B cell (primary cell): Measurements from ENCODE around the gene ACOX3. TPM values are rescaled to one million over a fixed set of nuclear protein-coding genes. Genes with fewer than 3 reads are reported as not detected.

Experiments used
- ATAC-seq: fragments of 200-7000 bp; cut with Tn5 transposase; one replicate; pipeline ENCODE4 v1.10.0; 2021; ENCODE audit warnings: low read depth, mild to moderate bottlenecking, moderate number of reproducible peaks, moderate library complexity
- CTCF ChIA-PET: fragments of 350-600 bp; sonication (Branson Sonifier 250); formaldehyde crosslinking; loops from one replicate; lab custom pipeline; 2021; ENCODE audit warnings: antibody characterized with exemption, inconsistent platforms; lab: Charles Lee
- POLR2A ChIA-PET: fragments of 350-600 bp; sonication (Branson Sonifier 250); formaldehyde crosslinking; loops from one replicate; lab custom pipeline; 2021; ENCODE audit warnings: antibody characterized with exemption; lab: Charles Lee
- DNase-seq: peaks from one replicate; pipeline ENCODE4 v3.0.0; 2013
- H2AFZ ChIP-seq: 2 replicates; pipeline ENCODE4 v1.6.1; 2012; ENCODE audit warnings: mild to moderate bottlenecking, low read depth, low read length; ENCODE audit not compliant: insufficient read depth, poor library complexity, severe bottlenecking
- H3K27ac ChIP-seq, 2 donors: 1 replicate in 1 of 2; 2 replicates in 1 of 2; pipeline ENCODE4 v1.5.1; 2012 to 2013; ENCODE audit warnings: low read length in 2 of 2, mild to moderate bottlenecking in 2 of 2, moderate library complexity in 1 of 2
- H3K27me3 ChIP-seq, 4 experiments: fragments of 200-600 bp in 1 of 4; sonication (generic) in 1 of 4; replicated peaks in 1 of 4; 1 replicate in 2 of 4; 2 replicates in 2 of 4; pipeline versions ENCODE4 v1.6.1 to v1.7.0; 2013 to 2016; ENCODE audit warnings: low read length in 3 of 4, mild to moderate bottlenecking in 2 of 4, mixed read lengths in 1 of 4, moderate library complexity in 1 of 4; ENCODE audit not compliant: insufficient read depth in 4 of 4, control insufficient read depth in 3 of 4; ENCODE audit errors: control extremely low read depth in 1 of 4
- H3K36me3 ChIP-seq, 2 experiments: replicated peaks in 1 of 2; 1 replicate in 1 of 2; 2 replicates in 1 of 2; pipeline versions ENCODE4 v1.6.1 to v1.7.1; 2013; ENCODE audit warnings: low read length in 1 of 2; ENCODE audit not compliant: insufficient read depth in 2 of 2, control insufficient read depth in 1 of 2; ENCODE audit errors: control extremely low read depth in 1 of 2, extremely low read depth in 1 of 2
- H3K4me1 ChIP-seq, 2 donors: fragments of 200-600 bp in 1 of 2; sonication (generic) in 1 of 2; 1 replicate in 1 of 2; 2 replicates in 1 of 2; pipeline versions ENCODE4 v1.5.1 to v1.6.1; 2013 to 2017; ENCODE audit warnings: low read length in 2 of 2; ENCODE audit not compliant: control insufficient read depth in 2 of 2, insufficient read depth in 2 of 2
- H3K4me2 ChIP-seq: replicated peaks from 2 replicates; pipeline ENCODE3; 2012; ENCODE audit warnings: mild to moderate bottlenecking, low read depth, low read length; ENCODE audit not compliant: poor library complexity, severe bottlenecking
- H3K4me3 ChIP-seq, 5 experiments: fragments of 200-600 bp in 1 of 5; sonication (generic) in 1 of 5; 1 replicate in 3 of 5; 2 replicates in 2 of 5; pipeline versions ENCODE4 v1.5.1 to v1.7.0; 2011 to 2016; ENCODE audit warnings: low read length in 4 of 5, mild to moderate bottlenecking in 4 of 5, low read depth in 2 of 5, control low read depth in 1 of 5, moderate library complexity in 1 of 5; ENCODE audit not compliant: insufficient read depth in 1 of 5; ENCODE audit errors: control extremely low read depth in 1 of 5, extremely low read depth in 1 of 5
- H3K79me2 ChIP-seq: fragments of 200-600 bp; sonication (generic); one replicate; pipeline ENCODE4 v1.6.0; 2016; ENCODE audit warnings: low read length; ENCODE audit not compliant: control insufficient read depth, insufficient read depth
- H3K9ac ChIP-seq: fragments of 200-600 bp; sonication (generic); 2 replicates; pipeline ENCODE4 v1.6.1; 2017; ENCODE audit warnings: mild to moderate bottlenecking, low read length, moderate library complexity
- H3K9me3 ChIP-seq, 3 donors: one replicate each; pipeline versions ENCODE4 v1.6.1 to v1.7.1; 2013; ENCODE audit warnings: low read length in 2 of 3; ENCODE audit not compliant: control insufficient read depth in 2 of 3, insufficient read depth in 1 of 3; ENCODE audit errors: control extremely low read depth in 1 of 3
- H4K20me1 ChIP-seq: 2 replicates; pipeline ENCODE4 v1.6.0; 2012; ENCODE audit warnings: mild to moderate bottlenecking, low read length; ENCODE audit not compliant: insufficient read depth, control insufficient read depth, poor library complexity, severe bottlenecking
- H3K27ac Mint-ChIP-seq: one replicate; pipeline ENCODE4 v1.8.0; 2021; ENCODE audit warnings: mixed read lengths
- H3K27me3 Mint-ChIP-seq: one replicate; pipeline ENCODE4 v1.8.0; 2021; ENCODE audit warnings: mixed read lengths
- H3K4me1 Mint-ChIP-seq: one replicate; pipeline ENCODE4 v1.8.0; 2021; ENCODE audit warnings: mixed read lengths
- H3K4me3 Mint-ChIP-seq: one replicate; pipeline ENCODE4 v1.8.0; 2021; ENCODE audit warnings: mixed read lengths
- H3K9me3 Mint-ChIP-seq: one replicate; pipeline ENCODE4 v1.8.0; 2022; ENCODE audit warnings: mixed read lengths; ENCODE audit not compliant: insufficient read depth
- CTCF ChIP-seq: fragments of 200-600 bp; IDR thresholded peaks from one replicate; pipeline ENCODE4 v1.8.0; 2022; ENCODE audit warnings: antibody characterized with exemption, mild to moderate bottlenecking
- EZH2 ChIP-seq: IDR thresholded peaks from 2 replicates; pipeline ENCODE4 v1.6.1; 2012; ENCODE audit warnings: borderline replicate concordance, low read depth, mild to moderate bottlenecking, moderate library complexity, low read length; ENCODE audit not compliant: insufficient read depth, poor library complexity, severe bottlenecking
- WGBS: methylation state at CpG from one replicate; pipeline ENCODE4 v1.1.5; 2013; ENCODE audit warnings: missing lambda C conversion rate; ENCODE audit not compliant: insufficient coverage; 5-methylcytosine and 5-hydroxymethylcytosine counted together
- intact Hi-C: fragments of 100-400 bp; cut with micrococcal nuclease; formaldehyde crosslinking; loops from one replicate; pipeline ENCODE4 v1.10.0; 2022
- polyA plus RNA-seq: library from polyadenylated mRNA; depleted of rRNA; stranded (reverse); fragments of >200 nt; gene quantifications from 2 replicates; pipeline ENCODE4 v1.2.3, GENCODE V29; 2012
- total RNA-seq, 2 donors: library from RNA; stranded (reverse); fragments of 120-200 nt in 1 of 2; gene quantifications; 1 replicate in 1 of 2; 2 replicates in 1 of 2; pipeline versions ENCODE4 v1.2.3 to v1.2.4, GENCODE V29; 2013 to 2022

ACOX3 gene
- total and polyA plus RNA-seq, 2 donors (not counting 1 experiment from before 2014, with no cell fraction given): 4.6 to 23.1 TPM

GRCh38 chr4:8345053-8345945 is 95.2 kb downstream of the ACOX3 start:
- CTCF ChIA-PET: no interaction called here
- intact Hi-C loops: no loop called here

More at GRCh38 chr4:8345053-8345945, 95.2 kb downstream of the ACOX3 start:
- POLR2A ChIA-PET: no interaction called here
- TF ChIP-seq EZH2 (no peak), CTCF (no peak)
- WGBS: 96% methylated on average over 34 of the region's 34 CpGs
- no peaks in the 10 kb centered on the region for H3K4me1 ChIP-seq
- H3K27me3 ChIP-seq: peaks cover 0 to 3% (median 0%) of the 10 kb centered on the region in 4 experiments
- DNase-seq: no peak
- no peak for ATAC-seq
- H3K36me3 ChIP-seq: no peaks in the 10 kb centered on the region
- Mint-ChIP-seq H3K9me3 (no peaks in the 10 kb centered on the region), H3K27me3 (peaks cover 2% of the 10 kb centered on the region), H3K27ac (no peak overlapping the region), H3K4me1 (no peaks in the 10 kb centered on the region), H3K4me3 (no peak overlapping the region)
- H3K27ac ChIP-seq: no peak overlapping the region
- no peaks in the 10 kb centered on the region for H3K9me3 ChIP-seq
- no peak overlapping the region for H2AFZ ChIP-seq
- H3K4me3 ChIP-seq: no peak overlapping the region
- no peaks in the 10 kb centered on the region for H3K79me2 ChIP-seq
- H3K9ac ChIP-seq: no peak overlapping the region
- H4K20me1 ChIP-seq: no peaks in the 10 kb centered on the region
- H3K4me2 ChIP-seq: no peak overlapping the region
